Embryonic facial prominence (tissue), 1 donor: ENCODE data around the gene EMILIN2.
"Not testable (repeated sequence)": the region's sequence is repeated elsewhere in the genome, so short reads cannot be mapped to it uniquely, and the experiment has no call there.

Experiments
- DNase-seq: peaks from one replicate; pipeline ENCODE4 v3.0.0-alpha.2; 2016; ENCODE audit errors: extremely low spot score

EMILIN2 gene

DNA sequence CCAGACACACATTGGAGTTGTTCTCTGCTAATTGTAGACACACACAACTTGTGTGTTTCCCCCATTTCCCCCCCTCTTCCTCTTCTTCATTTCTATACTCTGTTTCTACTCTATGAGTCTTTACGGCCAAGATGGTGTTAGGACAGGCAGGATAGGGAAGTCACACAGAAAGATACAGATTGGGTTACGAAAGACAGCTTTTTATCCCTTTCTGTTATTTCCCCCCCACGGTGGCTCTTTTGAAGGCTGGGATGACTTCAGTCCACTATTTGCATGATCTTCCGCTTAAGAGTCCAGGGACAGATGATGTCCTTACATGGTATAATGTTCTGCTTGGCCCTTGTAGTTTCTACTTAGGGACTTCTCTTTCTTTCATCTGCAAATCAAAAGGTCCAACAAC is 1.6 kb upstream of the EMILIN2 start:
- DNase-seq: no peak

DNA sequence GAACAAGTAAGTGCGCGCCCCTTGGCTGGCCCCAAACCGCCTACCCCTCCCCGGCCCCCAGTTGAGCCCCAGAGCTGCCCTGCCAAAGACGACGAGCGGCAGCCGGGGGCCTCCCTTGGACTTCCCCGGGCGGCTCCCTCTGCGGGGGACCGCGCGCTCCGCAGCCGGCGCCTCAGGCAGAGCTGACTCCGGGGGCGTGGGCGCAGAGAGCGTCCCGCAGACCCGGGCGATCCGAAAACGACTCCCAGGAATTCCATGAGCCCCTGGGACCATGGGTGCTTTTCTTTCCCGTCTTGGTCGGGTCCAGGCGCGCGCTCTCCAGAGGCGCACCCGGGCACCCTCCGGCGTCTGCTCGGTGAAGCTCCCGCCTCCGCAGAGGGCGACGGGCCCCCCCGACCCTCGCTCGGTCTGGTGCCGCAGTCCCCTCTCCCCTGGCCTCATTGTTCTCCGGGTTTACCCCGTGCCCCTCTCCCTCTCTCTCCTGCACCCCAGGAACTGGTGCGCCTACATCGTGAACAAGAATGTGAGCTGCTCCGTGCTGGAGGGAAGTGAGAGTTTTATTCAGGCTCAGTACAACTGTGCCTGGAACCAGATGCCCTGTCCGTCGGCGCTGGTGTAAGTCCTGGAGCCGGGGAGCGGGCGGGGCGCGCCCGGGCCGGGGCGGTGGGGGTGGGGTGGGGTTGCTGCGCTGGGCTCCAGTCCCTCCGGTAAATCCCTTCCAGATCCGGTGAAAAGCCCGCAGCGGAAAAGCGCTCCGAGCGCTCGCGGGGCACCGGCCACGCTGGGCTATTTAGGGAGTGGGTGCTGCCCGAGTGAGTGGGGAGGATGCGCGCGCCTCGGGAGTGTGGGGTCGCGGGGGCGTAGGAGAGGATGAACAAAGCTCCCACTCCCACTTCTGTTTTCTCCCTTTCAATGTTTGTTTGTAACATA is 776 bp downstream of the EMILIN2 start:
- DNase-seq: no peak

DNA sequence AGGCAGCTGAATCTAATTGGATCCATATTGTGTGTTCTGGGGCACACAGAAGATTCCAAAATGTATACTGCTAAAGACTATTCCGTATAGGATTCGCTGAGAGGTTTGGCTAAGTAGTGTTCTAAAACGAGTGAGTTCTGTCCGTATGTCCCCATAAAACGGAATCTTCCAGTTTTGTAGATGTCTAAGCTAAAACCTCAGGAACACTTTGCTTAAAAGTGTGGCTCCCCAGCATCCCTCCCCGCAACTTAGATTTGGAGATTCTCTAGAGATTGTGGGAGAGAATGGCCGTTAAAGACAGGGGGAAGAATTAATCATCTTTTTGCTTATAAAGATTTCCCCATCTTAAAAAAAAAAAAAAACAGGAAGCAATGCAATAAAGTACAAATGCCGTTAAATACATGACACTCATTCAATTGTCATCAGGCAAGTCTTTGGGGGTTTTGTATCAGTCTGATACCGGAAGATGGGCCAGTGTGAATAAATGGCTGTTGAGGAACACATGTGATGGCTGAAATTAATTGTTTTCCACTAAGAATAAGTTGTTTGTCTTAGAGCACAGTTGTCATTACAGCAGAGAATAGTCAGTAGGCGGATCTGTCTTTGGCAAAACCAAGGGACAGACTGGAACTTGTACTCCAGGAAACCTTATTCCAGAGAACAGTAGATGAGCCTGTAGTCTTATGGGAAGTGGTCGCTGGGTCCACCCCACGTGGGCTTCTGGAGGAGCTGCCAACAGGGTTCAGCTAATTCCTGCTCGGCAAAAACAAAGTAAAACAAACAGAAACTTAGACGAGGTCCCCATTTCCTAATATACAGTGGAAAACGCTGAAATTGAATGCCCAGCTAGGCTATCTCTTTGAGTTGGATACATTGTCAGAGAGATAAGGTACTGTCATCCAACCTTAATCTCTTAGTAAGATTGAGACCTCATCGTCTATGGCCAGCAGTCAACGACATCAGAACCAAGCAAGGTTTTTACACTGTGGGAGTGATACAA is 1.7 kb downstream of the EMILIN2 start:
- no peak for DNase-seq

DNA sequence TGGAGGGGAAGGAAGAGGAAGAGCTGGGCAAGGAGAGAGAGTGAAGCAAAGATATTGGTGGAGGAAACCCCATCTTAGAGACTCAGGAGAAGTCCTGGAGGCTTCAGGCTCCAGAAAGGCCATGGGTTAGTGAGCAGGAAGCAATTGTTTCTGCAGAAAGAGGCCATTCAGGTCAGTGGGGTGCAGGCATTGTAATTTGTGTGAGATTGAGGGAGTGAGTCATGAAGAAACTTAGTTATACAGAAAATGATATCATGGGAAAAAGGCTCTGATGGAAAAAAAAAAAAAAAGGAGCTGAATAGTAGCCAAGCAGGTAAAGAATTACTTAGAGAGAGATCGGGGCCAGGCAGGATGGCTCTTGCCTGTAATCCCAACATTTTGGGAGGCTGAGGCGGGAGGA is 4.0 kb downstream of the EMILIN2 start:
- DNase-seq: no peak

DNA sequence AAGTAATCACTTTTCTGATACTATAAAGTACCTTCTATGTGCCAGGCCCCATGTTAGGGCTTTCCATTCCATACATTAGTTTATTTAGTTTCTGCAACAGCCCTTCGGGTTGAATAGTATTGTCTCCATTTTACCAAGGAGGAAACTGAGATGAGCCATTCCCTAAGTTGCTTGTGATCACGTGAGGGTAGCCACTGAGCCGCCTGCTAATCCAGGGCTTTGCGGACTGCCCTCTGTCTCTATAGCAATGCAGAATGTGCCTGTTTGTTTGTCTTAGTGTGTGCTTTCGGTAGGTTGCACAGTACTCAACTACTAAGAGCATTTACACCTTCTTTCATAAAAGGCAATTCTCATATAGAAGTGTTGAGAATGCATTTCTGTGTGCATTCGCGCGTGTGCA is 5.0 kb downstream of the EMILIN2 start:
- DNase-seq: no peak

DNA sequence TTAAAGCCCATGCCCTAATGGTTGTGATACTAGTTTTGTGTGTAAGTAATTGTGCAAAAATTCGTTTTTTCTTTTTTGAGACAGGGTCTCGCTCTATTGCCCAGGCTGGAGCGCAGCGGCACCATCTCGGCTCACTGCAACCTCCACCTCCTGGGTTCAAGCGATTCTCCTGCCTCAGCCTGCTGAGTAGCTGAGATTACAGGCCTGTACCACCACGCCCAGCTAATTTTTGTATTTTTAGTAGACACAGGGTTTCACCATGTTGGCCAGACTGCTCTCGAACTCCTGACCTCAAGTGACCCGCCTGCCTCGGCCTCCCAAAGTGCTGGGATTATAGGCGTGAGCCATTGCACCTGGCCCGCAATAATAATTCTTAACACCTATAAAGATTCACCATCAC is 5.7 kb downstream of the EMILIN2 start:
- DNase-seq: not testable (repeated sequence)

DNA sequence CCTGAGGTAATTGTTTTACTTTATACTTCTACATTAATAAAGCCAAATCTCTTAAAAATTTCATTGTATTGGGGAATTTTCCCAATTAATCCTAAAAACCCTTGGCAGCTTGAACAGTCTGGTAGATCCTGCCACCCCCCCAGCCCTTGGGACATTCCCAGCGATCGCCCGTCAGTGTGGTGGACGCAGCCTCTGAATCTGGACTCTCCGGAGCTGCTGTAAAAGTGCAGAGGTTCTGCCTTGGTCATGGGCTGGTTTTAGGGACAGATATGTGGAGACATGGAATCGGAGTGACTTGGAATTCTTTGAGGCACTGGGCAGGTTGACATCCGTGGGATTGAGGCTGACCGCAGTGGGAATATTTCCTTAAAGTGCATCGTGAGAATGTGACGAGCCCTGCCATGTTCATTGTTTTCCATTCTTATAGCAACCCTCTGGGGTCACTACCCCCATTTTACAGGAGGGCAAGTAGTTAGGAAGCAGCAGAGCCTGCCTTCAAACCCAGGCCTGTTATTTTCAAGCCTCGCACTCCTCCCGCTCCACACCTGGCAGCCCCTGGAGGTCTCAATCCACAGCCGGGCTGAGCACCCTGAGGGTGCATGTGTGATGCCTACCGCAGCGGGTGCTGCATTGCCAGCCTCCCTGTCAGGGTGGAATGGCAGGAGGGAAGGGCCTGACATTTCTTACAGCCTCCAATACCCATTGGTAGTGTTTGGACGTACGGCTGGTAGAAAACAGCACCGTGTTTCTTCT is 6.5 kb downstream of the EMILIN2 start:
- no peak for DNase-seq

DNA sequence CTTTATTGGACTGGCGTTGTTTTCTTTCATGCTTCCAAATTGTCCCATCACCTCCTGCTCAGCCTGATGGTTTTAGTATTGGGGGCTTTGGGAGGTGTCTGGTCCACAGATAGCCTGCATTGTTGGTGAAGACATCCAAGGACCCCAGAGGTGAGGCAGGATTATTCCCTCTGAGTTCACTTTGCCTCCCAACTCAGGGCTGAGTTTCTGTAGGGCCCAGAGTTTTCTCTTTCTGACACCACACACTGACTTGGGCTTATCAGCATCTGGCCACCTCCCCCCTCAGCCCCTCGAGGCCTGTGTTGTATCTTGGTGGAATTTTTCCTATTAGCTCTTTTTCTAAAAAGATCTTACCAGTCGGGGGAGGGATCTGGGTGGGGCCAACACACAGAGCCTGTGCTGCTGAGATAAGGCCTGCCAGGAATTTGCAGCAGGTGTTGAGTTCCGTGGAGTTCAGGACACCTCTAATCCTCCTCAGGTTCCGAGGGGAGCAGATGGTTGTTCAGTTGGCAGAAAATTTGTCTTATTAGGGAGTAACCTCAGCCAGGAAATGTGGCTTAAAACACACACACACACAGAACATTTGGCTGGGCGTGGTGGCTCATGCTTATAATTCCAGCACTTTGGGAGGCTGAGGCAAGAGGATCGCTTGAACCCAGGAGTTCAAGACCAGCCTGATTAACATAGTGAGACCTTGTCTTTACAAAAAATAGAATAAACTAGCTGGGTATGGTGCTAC is 7.3 kb downstream of the EMILIN2 start:
- DNase-seq: no peak

DNA sequence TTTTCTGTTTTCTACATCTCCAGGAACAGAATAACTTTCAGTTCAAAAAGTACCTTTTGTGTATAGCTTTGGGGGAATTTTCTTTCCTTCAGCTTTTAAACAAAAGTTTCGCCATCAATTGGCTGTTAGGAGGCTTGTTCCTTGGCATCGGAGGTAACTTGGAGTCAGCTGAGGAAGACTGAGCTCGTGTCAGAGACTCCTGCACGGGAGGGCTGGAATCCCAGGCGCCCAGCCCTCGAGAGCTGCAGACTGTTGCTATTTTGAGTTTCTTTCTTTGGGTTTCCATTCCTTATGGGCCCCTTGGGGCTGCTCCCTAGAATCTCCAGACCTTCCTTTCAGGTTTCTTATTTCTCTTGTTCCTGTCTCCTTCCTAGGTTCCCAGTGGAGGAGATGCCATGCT is 8.1 kb downstream of the EMILIN2 start:
- no peak for DNase-seq

DNA sequence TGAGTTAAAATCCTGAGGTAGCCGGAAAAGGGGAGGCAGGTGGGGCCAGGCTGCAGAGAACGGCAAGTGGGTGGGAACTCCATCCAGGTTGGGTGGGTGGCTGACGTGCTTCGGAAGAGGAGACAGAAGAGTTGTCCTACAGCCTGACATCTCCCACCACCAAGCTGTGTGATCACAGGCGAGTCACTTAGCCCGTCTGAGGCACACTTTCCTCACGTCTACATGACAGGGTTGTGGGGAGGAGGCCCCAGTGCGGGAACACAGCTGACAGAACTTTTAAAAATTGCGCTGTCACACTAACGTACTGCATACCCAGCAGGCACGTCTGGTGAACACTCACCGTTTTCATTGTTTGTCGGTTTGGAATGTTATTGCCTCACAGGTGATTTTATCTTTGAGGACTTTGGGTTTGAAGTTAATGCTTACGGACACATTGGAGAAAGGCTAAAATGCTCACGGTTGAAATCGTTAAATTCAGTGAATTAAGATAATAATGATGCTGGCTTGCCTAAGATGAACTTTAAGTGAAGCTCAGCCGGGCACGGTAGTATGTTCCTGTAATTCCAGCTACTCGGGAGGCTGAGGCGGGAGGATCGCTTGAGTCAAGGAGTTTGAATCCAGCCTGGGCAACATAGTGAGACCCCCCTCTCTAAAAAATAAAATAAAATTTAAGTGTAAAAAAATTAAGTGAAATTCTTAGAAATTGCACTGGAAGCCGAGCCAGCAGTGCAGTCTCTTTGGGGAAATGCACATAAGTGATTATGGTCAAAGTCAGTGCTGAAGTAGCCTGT is 8.9 kb downstream of the EMILIN2 start:
- DNase-seq: no peak

DNA sequence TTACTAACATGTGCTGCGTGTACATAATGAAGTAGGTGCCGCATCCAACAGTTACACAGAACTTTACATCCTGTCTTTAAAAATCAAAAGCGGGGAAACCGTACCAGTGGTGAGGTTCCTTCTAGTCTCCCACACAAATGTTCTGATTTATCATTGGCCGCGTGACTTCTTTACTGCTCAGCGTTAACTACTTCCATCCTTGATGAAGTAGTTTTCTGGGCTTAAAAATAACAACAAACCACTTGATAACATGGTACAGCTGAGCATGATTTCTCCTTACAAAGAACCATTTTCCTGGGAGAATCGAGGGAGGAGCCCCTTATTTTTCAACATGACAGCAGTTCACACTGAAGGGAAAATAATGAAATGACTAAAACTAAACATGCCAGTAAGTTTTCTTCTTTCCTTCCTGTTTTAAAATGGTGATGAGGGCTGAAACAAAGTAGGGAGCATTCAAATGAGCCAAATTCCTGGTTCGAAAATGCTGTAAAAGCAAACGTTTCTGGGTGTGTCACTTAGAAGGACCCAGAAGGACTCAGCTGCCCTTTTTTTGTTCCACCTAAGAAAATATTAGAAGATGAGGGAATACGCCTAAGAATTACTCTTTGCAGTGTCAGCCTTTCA is 9.9 kb downstream of the EMILIN2 start:
- DNase-seq: no peak

DNA sequence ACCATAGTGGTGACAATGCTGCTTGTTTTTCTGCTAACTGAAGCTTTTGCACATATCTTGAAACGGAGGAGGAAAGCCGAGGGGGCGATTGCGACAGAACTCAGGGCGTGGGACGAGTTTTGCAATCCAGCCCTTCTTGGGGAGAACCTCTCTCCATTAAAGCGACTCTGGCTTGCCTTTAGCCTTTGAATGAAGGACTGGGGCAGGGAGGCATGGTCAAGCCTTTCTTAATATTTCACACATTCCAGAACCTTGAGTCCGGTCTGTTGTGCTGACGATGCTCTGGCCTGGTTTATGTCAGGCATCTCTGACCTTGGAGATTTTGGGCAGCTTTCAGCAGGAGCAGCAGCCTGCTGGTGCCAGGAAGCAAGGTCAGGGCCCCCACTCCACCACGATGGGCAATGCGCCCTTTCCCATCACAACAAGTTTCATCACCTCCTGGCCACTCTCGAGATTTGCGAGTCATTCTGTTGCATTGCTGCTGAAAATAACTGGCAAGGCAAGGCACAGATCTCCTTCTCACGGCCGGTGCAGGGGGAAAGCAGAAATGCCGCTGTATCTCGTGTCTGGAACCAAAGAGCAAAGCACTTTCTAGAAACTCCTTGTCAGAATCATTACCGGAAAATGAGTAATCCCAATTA is 10.8 kb downstream of the EMILIN2 start:
- DNase-seq: no peak

DNA sequence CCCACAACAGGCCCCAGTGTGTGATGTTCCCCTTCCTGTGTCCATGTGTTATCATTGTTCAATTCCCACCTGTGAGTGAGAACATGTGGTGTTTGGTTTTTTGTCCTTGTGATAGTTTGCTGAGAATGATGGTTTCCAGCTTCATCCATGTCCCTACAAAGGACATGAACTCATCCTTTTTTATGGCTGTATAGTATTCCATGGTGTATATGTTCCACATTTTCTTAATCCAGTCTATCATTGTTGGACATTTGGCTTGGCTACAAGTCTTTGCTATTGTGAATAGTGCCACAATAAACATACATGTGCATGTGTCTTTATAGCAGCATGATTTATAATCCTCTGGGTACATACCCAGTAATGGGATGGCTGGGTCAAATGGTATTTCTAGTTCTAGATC is 13.6 kb downstream of the EMILIN2 start:
- not testable (repeated sequence) for DNase-seq

DNA sequence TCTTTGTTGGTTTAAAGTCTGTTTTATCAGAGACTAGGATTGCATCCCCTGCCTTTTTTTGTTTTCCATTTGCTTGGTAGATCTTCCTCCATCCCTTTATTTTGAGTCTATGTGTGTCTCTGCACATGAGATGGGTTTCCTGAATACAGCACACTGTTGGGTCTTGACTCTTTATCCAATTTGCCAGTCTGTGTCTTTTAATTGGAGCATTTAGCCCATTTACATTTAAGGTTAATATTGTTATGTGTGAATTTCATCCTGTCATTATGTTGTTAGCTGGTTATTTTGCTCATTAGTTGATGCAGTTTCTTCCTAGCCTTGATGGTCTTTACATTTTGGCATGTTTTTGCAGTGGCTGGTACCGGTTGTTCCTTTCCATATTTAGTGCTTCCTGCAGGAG is 17.2 kb downstream of the EMILIN2 start:
- not testable (repeated sequence) for DNase-seq

DNA sequence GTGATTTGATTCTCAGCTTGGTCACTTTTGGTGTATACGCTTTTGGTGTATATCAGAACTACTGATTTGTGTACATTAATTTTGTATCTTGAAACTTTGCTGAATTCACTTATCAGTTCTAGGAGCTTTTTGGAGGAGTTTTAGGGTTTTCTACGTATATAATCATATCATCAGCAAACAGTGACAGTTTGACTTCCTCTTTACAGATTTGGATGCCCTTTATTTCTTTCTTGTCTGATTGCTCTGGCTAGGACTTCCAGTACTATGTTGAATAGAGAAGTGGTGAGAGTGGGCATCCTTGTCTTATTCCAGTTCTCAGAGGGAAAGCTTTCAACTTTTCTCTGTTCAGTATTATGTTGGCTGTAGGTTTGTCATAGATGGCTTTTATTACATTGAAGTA is 19.7 kb downstream of the EMILIN2 start:
- DNase-seq: not testable (repeated sequence)

DNA sequence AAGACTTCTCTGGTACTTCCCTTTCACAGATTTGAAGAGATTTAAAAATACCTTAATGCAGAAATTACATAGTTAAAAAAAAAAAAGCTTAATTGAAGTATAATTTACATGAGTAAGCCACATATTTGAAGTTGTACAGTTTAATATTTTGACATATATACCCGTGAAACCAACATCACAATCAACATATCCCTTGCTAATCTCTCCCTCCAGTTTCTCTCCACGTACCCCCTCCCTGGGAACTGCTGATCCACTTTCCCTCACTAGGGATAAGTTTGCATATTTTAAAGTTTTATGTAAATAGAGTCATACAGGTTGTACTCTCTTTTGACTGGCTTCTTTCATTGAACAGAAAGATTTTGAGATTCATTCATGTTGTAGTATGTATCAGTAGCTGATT is 22.4 kb downstream of the EMILIN2 start:
- DNase-seq: no peak

DNA sequence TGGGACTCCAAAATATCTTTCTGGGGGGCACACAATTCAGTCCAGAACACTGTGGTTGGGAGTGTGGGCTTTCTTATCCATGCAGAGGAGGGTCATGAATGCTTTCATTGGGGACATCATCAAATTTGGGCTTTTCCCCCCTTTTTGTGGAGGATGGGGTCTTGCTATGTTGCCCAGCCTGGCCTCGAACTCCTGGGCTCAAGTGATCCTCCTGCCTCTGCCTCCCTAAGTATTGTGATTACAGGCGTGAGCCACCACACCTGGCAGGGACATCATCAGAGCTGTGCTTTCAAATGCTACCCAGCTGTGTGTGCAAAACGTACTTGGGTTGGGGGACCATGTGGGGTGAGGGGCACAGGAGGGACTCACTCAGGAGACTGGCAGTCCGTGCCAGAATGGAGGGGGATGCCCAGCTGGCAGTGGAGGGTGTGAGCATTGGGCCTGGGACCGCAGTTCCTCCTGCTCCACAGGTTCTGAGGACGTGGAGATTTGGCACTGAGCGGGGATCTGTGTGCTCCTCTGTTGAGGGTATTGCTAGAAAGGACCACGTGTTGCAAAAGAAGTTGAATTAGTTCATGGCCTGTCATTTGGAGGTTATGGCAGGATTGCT is 24.4 kb downstream of the EMILIN2 start:
- DNase-seq: no peak

DNA sequence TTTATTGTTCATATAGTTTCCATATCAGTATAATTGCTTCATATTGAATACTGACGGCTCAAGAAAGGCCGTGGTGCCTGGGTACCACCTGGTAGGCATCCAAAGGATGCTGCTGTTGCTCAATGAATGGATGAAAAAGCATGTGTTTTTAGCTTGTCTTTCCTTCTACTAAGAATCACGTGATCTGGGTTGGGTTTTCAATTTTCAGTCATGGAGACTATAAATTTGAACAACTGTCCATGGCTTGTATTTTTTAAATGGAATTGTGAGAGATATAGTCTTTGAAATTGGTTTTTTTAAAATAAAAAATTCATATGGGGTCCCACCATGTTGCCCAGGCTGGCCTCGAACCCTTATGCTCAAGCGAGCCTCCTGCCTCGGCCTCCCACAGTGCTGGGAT is 25.3 kb downstream of the EMILIN2 start:
- DNase-seq: no peak

DNA sequence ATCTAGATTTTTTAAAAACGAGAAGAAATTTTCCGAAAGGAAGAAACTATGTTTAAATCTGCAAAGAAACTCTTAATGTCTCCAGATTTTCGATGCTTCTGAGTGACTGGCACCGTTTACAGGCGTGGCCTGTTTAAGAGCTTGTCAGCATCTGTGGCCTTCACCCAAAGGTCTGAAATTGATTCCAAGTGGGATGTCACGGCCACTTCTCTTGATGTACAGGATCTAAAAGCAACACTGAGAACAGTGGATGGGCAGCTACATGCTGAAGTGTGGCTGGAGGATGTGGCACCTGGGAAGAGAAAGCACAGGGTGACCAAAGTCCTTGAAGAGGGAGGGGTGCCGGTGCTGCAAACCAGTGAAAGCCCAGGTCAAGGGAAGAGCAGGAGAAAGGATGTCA is 28.0 kb downstream of the EMILIN2 start:
- DNase-seq: no peak
